Fibroblast of the aortic adventitia (primary cell): ENCODE measurements around the gene CAPZB. TPM values are rescaled to one million over a fixed set of nuclear protein-coding genes. Genes with fewer than 3 reads are reported as not detected.

Experiments used
- DNase-seq: peaks from one replicate; pipeline ENCODE4 v3.0.0-alpha.2; 2010; ENCODE audit warnings: low read depth
- H3K4me3 ChIP-seq: 2 replicates; pipeline ENCODE4 v1.5.1; 2011; ENCODE audit warnings: low read depth, mild to moderate bottlenecking, control low read depth, low read length, moderate library complexity
- total RNA-seq: library from RNA; depleted of rRNA; stranded (reverse); fragments of >200 nt; gene quantifications from 2 replicates; pipeline ENCODE4 v1.2.3, GENCODE V29; 2012; ENCODE audit warnings: low replicate concordance
- TF ChIP-seq, protein P1 (sequence below): IDR thresholded peaks from 2 replicates; pipeline ENCODE4 v1.5.1; 2011; ENCODE audit warnings: mild to moderate bottlenecking, low read length, control low read depth, inconsistent platforms; ENCODE audit not compliant: insufficient read depth

The CAPZB gene
- total RNA-seq, 1 donor, result 232 TPM

DNA sequence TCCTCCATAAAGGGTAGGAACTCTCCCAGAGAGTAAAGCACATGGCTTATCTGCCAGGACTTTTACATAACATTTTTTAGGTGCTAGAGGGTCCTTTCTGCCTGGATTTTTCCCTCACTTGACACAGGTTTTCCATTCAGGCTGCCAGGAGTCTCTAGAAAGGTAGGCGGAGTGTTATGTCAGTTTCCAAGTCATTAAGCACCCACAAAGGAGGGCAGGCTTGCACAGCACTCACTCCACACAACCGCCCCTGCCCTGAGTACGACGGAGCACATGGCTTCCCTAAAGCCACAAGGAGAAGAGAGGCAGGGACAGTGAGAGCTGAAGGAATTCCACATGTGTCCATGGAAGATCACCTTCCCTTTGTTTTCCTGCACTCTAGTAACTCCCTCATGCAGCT, 55.7 kb downstream of the CAPZB start:
- no peak overlapping the region for H3K4me3 ChIP-seq
- DNase-seq, result peak; percentile 48
- TF ChIP-seq, protein P1, sequence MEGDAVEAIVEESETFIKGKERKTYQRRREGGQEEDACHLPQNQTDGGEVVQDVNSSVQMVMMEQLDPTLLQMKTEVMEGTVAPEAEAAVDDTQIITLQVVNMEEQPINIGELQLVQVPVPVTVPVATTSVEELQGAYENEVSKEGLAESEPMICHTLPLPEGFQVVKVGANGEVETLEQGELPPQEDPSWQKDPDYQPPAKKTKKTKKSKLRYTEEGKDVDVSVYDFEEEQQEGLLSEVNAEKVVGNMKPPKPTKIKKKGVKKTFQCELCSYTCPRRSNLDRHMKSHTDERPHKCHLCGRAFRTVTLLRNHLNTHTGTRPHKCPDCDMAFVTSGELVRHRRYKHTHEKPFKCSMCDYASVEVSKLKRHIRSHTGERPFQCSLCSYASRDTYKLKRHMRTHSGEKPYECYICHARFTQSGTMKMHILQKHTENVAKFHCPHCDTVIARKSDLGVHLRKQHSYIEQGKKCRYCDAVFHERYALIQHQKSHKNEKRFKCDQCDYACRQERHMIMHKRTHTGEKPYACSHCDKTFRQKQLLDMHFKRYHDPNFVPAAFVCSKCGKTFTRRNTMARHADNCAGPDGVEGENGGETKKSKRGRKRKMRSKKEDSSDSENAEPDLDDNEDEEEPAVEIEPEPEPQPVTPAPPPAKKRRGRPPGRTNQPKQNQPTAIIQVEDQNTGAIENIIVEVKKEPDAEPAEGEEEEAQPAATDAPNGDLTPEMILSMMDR, result no peak

DNA sequence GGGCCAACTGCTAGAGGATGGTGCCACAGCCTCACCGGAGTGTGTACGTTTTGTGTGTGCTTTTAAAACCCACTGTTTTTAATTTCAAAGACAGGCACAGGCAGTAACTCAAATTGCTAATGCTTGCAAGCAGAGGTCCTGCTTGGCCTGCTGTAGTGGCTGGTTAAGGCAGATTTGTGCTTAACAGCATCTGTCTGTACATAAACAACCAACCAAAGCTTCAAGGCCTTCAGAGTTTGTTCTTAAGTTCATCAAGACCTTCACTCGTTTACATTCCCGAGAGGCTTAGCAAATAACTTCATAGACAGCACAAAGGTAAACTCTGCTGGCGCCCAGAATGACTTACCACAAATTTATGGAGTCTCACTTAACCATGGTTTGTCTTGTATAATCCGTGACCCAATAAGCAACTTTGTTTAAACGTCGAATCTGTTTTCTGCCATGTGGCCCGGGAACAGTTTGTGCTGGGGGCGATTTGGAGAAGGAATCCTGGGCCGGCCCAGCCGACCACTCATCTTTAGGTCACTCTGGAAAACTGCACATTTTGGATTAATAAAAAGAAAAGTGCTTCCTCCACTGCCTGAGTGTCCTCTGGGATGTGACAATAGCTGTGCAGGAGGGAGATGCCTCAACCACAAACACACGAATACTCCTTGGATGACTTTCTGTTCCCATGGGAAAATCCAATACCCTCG, 58.1 kb downstream of the CAPZB start:
- no peak overlapping the region for H3K4me3 ChIP-seq
- DNase-seq, result no peak
- TF ChIP-seq, protein P1, result no peak

DNA sequence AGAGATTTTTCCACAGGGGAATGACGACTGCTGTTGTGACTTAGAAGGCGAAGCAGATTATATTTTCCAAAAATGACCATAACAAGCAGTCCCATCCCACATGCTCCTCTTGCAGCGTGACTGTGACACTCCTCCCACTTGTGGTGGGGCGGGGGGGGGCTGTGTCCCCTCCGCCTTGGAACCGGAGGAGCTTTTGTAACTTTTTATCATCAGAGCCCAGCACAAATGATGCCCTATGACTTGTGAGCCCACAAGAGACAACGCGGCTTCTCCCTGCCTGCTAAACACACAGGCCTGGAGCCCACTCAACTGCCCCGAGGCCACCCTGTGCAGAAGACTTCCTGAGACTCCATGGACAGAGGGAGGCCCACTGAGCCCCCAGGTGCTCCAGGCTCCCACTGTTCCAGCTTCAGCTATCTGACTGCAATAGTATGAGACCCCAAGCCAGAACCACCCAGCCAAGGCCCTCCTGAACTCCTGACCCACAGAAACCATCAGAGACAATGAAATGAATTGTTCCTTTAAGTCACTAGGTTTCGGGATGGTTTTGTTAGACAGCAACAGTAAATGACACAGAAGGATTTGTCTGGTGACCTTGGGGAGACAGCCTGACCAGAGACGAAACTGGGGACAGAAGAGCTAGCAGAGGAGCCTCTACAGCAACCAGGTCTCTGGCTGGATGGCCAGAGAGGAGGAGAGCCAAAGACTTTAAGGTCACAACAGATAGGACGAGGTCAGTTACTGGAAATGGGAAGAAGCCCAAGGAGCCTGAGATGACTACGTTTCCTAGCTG, 58.8 kb downstream of the CAPZB start:
- TF ChIP-seq, protein P1, result no peak
- DNase-seq, result no peak
- no peak overlapping the region for H3K4me3 ChIP-seq

DNA sequence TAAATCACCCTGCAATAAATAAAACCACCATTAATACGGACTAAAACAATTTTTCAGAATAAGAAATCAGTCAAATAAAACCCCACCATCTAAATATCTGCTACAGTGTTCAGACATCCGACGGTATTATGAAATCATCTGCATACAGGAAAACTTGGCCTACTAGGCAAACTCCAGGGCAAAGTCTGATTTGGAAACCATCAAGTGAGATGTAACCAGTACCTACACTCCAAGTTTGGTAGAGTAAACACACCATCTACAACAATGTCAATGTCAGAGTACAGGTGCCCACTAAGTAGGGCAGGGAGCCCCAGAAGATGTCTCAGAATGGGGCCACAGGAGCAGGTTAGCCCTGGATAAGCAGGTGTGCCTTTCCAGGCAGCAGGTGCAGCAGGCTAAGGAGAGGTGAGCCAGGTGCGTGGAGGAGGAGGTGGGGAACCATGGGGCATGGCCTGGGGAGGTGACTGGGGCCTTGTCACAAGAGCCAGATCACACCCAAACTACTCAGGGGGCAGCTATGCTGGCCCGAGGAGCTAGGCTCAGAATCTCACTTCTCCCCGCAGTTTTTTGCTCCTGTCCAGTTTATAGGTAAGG, 59.6 kb downstream of the CAPZB start:
- DNase-seq, result no peak
- TF ChIP-seq, protein P1, result no peak

DNA sequence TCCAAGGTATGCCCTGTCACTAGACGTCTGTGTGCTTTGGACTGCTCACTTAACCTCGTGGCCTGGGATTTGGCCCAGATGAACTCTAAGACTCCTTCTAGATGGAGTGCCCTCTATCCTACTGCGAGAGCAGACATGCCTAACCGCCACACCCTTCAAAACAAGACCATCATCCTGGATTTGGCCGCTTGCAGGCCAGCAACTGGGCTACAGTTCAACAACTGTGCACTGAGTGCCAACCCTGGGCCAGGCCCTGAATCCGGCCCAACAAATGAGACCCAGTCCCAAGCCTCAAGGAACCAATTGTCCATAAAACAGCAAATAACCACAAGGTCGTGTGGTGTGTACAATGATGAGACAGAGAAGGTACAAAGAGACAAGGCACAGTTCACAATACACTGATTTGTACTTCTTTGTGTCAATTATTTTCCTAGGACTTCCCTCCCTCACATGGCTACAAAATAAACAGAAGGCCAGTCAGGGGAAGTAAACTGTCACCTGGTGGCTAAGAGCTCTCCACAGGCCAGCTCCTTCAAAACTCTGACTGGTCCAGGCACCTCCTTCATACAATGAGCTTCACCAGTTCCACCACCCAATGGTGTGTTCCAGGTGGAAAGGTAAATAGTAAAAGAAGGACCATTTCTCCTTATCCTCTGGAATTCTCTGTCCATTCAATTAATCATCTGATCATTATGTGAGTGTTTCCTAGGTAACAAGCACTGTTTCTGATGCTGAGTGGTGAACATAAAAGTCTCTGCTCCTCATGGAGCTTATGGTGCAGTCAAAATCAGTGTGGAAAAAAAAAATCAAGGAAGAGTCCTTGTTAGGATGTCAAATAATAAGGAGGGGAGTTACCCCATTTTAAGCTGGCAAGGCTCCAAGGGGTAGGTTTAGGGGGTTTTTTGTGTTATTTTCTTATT, 60.4 kb downstream of the CAPZB start:
- TF ChIP-seq, protein P1, result no peak
- DNase-seq, result no peak
- H3K4me3 ChIP-seq, result no peak overlapping the region

More for the DNA sequence above, 59.6 kb downstream of the CAPZB start:
- no peak overlapping the region for H3K4me3 ChIP-seq

DNA sequence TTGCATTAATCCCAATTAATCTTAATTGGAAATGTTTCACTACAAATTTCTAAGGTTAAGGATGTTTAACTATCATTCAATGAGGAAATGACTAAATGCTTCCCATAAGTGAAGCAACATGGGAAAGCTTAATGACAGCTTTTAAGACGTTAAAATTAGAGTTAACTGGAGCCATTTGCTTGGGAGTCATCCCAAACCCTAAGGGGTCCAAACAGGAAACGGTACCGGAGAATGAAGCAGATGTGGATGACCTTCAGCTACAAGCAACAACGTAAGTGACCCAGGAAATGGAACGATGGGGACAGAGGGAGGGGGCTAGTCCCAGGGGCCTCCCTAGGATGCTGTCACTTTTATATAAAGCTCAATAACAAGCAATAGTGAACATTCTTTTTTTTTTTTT, 62.2 kb downstream of the CAPZB start:
- DNase-seq, result no peak
- H3K4me3 ChIP-seq, result no peak overlapping the region
- TF ChIP-seq, protein P1, result no peak
